Right renal pelvis (tissue), 4 donors: ENCODE results near the gene FALEC. TPM values are rescaled to one million over a fixed set of nuclear protein-coding genes. Genes with fewer than 3 reads are reported as not detected.
"Not testable (repeated sequence)": the region's sequence is repeated elsewhere in the genome, so short reads cannot be mapped to it uniquely, and the experiment has no call there.

ENCODE experiments used
- DNase-seq, 4 donors: peaks; one replicate each; pipeline ENCODE4 v3.0.0-alpha.2; 2013; ENCODE audit warnings: low read depth in 4 of 4, low spot score in 3 of 4, missing footprints in 1 of 4
- polyA plus RNA-seq, 4 donors: library from polyadenylated mRNA; unstranded; fragments of 120-200 nt; gene quantifications; one replicate each; pipeline ENCODE4 v1.2.1, GENCODE V29; 2013; ENCODE audit not compliant: insufficient read length in 4 of 4

Gene FALEC
- polyA plus RNA-seq, 4 donors = 0.42 to 0.44 TPM; not detected in 2

GRCh38 chr1:150557065-150557600 lies 41.6 kb downstream of the FALEC start:
- no peak for DNase-seq

- DNase-seq = no peak
Measured at GRCh38 chr1:150557813-150558212, 42.3 kb downstream of the FALEC start.

GRCh38 chr1:150558303-150558704 lies 42.8 kb downstream of the FALEC start:
- DNase-seq = no peak

GRCh38 chr1:150558761-150559655 lies 43.5 kb downstream of the FALEC start:
- DNase-seq = no peak

- DNase-seq = no peak
Measured at GRCh38 chr1:150559656-150560010, 44.1 kb downstream of the FALEC start.

GRCh38 chr1:150560011-150560438 lies 44.5 kb downstream of the FALEC start:
- no peak for DNase-seq

- DNase-seq = peak in 3 of 4 donors; percentile 78 to 81 (median 81)
Measured at GRCh38 chr1:150560576-150561253, 45.2 kb downstream of the FALEC start.

GRCh38 chr1:150561254-150561973 lies 45.9 kb downstream of the FALEC start:
- DNase-seq = peak; percentile 86 to 90 (median 90)

- peak; percentile 73 to 82 (median 78) for DNase-seq
Measured at GRCh38 chr1:150561974-150562445, 46.5 kb downstream of the FALEC start.

GRCh38 chr1:150562446-150563339 lies 47.1 kb downstream of the FALEC start:
- DNase-seq = no peak

GRCh38 chr1:150563340-150564038 lies 47.9 kb downstream of the FALEC start:
- no peak for DNase-seq

- no peak for DNase-seq
Measured at GRCh38 chr1:150564051-150564991, 48.8 kb downstream of the FALEC start.

- not testable (repeated sequence) for DNase-seq
Measured at GRCh38 chr1:150565240-150565991, 49.9 kb downstream of the FALEC start.

- no peak for DNase-seq
Measured at GRCh38 chr1:150566589-150567340, 51.2 kb downstream of the FALEC start.

GRCh38 chr1:150567341-150567716 lies 51.8 kb downstream of the FALEC start:
- peak in 1 of 4 donors; percentile 49 for DNase-seq
